Measurements from ENCODE around the gene SOX9. TPM values are rescaled to one million over a fixed set of nuclear protein-coding genes. Genes with fewer than 3 reads are reported as not detected.
A peak's percentile ranks its signal among the peaks of the same experiment; 100 is the strongest.

SOX9 gene
- total and polyA plus RNA-seq, 2 of the 8 experiments (the other 6 are each of a cell fraction or from before 2014, with no cell fraction given), result 1.9 to 4.9 TPM

DNA sequence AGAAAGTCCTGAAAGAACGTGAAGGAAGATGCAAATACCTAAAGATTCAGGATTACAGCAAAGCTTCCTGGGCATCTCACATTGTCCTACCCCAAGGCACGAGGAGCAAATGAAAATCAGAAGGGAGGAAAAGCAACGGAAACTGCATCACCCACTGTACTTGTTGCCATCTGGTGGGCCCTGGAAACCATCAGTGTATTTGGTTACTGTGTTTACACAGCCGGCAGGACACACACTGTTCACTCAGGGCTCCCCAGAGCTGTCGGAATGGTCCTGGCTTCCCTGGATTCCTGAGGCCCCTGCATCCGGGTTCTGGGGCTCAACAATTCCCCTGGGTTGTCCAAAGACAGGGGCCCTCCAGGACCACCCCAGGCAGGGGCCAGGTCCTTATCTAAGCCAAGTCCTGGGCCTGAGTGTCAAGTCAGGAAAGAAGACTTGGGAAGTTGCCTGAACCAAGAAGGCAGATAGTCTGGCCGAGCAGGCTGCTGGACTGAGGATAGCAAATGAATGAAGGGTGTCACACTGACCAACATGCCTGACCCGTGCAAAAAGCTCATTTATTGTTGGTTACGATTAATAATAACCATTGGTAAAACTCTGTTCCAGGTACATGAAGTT, 52.8 kb downstream of the SOX9 start:
- FAIRE-seq (no peak), DNase-seq (ENCODE audit: low read depth in 1 of 2, low spot score in 2 of 2) (no peak)
- H2AFZ ChIP-seq (ENCODE audit: low read length), result no peak overlapping the region
- ChIA-PET CTCF (ENCODE audit: partially characterized antibody) (interaction anchor here (0.6 to 1.6 kb wide), 4 partner anchors 9 to 1199 kb away, joined by 3 to 6 read pairs (median 3); no protein-coding TSS in a partner anchor), POLR2A (ENCODE audit: partially characterized antibody) (no interaction called here)
- H3K79me1 ChIP-seq (ENCODE audit: low read depth, low read length), result no peaks in the 10 kb centered on the region
- H3K4ac ChIP-seq (replicated peaks; ENCODE audit: insufficient read length, low read depth, low read length), result no peak overlapping the region
- H3K23ac ChIP-seq (ENCODE audit: insufficient read length), result no peak overlapping the region
- peaks cover 2 to 19% (median 9%) of the 10 kb centered on the region in 4 experiments for H3K4me1 ChIP-seq (replicated peaks in 1 of 4; ENCODE audit: control insufficient read depth in 3 of 4, insufficient read depth in 4 of 4, low read length in 3 of 4)
- no peak overlapping the region for H2BK20ac ChIP-seq (ENCODE audit: low read length)
- H3K27me3 ChIP-seq (replicated peaks in 1 of 4; ENCODE audit: control insufficient read depth in 3 of 4, extremely low read depth in 1 of 4, insufficient read depth in 3 of 4, low read length in 3 of 4), result no peaks in the 10 kb centered on the region
- no peak overlapping the region for H4K91ac ChIP-seq (replicated peaks; ENCODE audit: insufficient read length, low read length)
- no peak overlapping the region for H2BK120ac ChIP-seq (replicated peaks; ENCODE audit: low read depth, low read length)
- no peaks in the 10 kb centered on the region for H3K36me3 ChIP-seq (ENCODE audit: control insufficient read depth in 2 of 4, insufficient read depth in 4 of 4, low read length in 3 of 4)
- TF ChIP-seq RNF2 (IDR thresholded peaks at IDR 0.05; ENCODE audit: borderline replicate concordance, low read depth, low read length, missing control alignments, poor library complexity, severe bottlenecking), result no peak
- no peak for TF ChIP-seq RAD21 (IDR thresholded peaks at IDR 0.05 in 1 of 2, conservative IDR thresholded peaks at IDR 0.05 in 1 of 2; ENCODE audit: low read depth in 2 of 2, low read length in 2 of 2)
- no peak for TF ChIP-seq PHF8 (conservative IDR thresholded peaks at IDR 0.05; ENCODE audit: low read depth, low read length)
- no peak overlapping the region for H3K4me2 ChIP-seq (ENCODE audit: insufficient read depth in 1 of 2, low read depth in 2 of 2, low read length in 2 of 2)
- no peak overlapping the region for H3K56ac ChIP-seq (replicated peaks; ENCODE audit: insufficient read length, low read depth, low read length)
- no peak overlapping the region for H3K27ac ChIP-seq (ENCODE audit: low read depth, low read length)
- H2BK5ac ChIP-seq (ENCODE audit: low read depth, low read length), result no peak overlapping the region
- H3K9ac ChIP-seq (replicated peaks in 1 of 4; ENCODE audit: extremely low read depth in 1 of 4, low read depth in 3 of 4, low read length in 3 of 4), result no peak overlapping the region; a peak in 1 of 7 replicates
- no peak overlapping the region for H3K4me3 ChIP-seq (ENCODE audit: extremely low read depth in 1 of 4, insufficient read depth in 2 of 4, low read depth in 3 of 4, low read length in 4 of 4)
- no peak overlapping the region for H3K18ac ChIP-seq (ENCODE audit: extremely low read depth, low read length)
- no peak overlapping the region for H2BK12ac ChIP-seq (ENCODE audit: low read depth, low read length)
- H2AK5ac ChIP-seq (ENCODE audit: low read depth, low read length), result no peak overlapping the region
- no peaks in the 10 kb centered on the region for H4K20me1 ChIP-seq (replicated peaks in 1 of 2; ENCODE audit: control insufficient read depth in 1 of 2, insufficient read depth in 2 of 2, low read length in 2 of 2)
- 75% methylated on average over 9 of the region's 9 CpGs; no CpG with 5 or more reads in 1 of the 2 experiments for WGBS, 2 experiments (ENCODE audit: extremely low coverage in 1 of 2, insufficient coverage in 1 of 2, insufficient read length in 1 of 2, insufficient replicate concordance in 2 of 2, low coverage in 1 of 2, low lambda C conversion rate in 2 of 2, missing lambda C conversion rate in 1 of 2)
- peak overlapping the region; percentile 46; the same call in 1 of the 2 replicates for H2BK15ac ChIP-seq (ENCODE audit: low read length)
- H3K9me3 ChIP-seq (ENCODE audit: insufficient read depth in 2 of 2, low read depth in 1 of 2, low read length in 1 of 2), result no peaks in the 10 kb centered on the region
- no peak overlapping the region for H4K5ac ChIP-seq (ENCODE audit: insufficient read length, low read depth, low read length)
- no peak overlapping the region for H3K14ac ChIP-seq (ENCODE audit: insufficient read length)
- H3K79me2 ChIP-seq (ENCODE audit: control insufficient read depth in 1 of 2, insufficient read depth in 2 of 2, low read length in 2 of 2), result no peaks in the 10 kb centered on the region
- no peaks in the 10 kb centered on the region for H3K23me2 ChIP-seq (ENCODE audit: low read depth, low read length)
- H4K8ac ChIP-seq (ENCODE audit: extremely low read depth, insufficient read depth, low read length), result no peak overlapping the region
